ENCODE measurements around the gene PLOD3. TPM values are rescaled to one million over a fixed set of nuclear protein-coding genes. Genes with fewer than 3 reads are reported as not detected.

The PLOD3 gene
- total and polyA plus RNA-seq, 9 of the 15 experiments (the other 6 are each of a cell fraction or from before 2014, with no cell fraction given): 2.8 to 101 (median 30.9) TPM

GRCh38 chr7:101217388-101218235 lies at the start of gene PLOD3, which contains the start of gene ZNHIT1 (continued):
- no peak for TF ChIP-seq ZKSCAN8 (CRISPR knock-in tag; IDR thresholded peaks at IDR 0.05)
- TF ChIP-seq FOXP1 (CRISPR knock-in tag; IDR thresholded peaks at IDR 0.05): no peak
- TF ChIP-seq ZNF253 (CRISPR knock-in tag; conservative IDR thresholded peaks at IDR 0.05): no peak
- no peak for TF ChIP-seq BRD4 (IDR thresholded peaks at IDR 0.05)
- TF ChIP-seq ZNF76 (CRISPR knock-in tag; IDR thresholded peaks at IDR 0.05; ENCODE audit: borderline replicate concordance): no peak
- TF ChIP-seq, protein P1, sequence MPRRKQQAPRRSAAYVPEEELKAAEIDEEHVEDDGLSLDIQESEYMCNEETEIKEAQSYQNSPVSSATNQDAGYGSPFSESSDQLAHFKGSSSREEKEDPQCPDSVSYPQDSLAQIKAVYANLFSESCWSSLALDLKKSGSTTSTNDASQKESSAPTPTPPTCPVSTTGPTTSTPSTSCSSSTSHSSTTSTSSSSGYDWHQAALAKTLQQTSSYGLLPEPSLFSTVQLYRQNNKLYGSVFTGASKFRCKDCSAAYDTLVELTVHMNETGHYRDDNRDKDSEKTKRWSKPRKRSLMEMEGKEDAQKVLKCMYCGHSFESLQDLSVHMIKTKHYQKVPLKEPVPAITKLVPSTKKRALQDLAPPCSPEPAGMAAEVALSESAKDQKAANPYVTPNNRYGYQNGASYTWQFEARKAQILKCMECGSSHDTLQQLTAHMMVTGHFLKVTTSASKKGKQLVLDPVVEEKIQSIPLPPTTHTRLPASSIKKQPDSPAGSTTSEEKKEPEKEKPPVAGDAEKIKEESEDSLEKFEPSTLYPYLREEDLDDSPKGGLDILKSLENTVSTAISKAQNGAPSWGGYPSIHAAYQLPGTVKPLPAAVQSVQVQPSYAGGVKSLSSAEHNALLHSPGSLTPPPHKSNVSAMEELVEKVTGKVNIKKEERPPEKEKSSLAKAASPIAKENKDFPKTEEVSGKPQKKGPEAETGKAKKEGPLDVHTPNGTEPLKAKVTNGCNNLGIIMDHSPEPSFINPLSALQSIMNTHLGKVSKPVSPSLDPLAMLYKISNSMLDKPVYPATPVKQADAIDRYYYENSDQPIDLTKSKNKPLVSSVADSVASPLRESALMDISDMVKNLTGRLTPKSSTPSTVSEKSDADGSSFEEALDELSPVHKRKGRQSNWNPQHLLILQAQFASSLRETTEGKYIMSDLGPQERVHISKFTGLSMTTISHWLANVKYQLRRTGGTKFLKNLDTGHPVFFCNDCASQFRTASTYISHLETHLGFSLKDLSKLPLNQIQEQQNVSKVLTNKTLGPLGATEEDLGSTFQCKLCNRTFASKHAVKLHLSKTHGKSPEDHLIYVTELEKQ (CRISPR knock-in tag; IDR thresholded peaks at IDR 0.05): no peak
- no peak for TF ChIP-seq SRSF3 (IDR thresholded peaks at IDR 0.05; ENCODE audit: insufficient read depth, low read length)
- TF ChIP-seq CBX2 (IDR thresholded peaks at IDR 0.05; ENCODE audit: insufficient read depth, low read length, poor library complexity, severe bottlenecking): no peak
- TF ChIP-seq PYGO2 (tag; IDR thresholded peaks at IDR 0.05): no peak
- no peak for TF ChIP-seq TAF7 (tag; IDR thresholded peaks at IDR 0.05)
- TF ChIP-seq MXI1 (IDR thresholded peaks at IDR 0.05; ENCODE audit: low read depth, low read length): peak; percentile 49
- TF ChIP-seq ZNF197 (CRISPR knock-in tag; IDR thresholded peaks at IDR 0.05; ENCODE audit: low read depth): peak; percentile 61
- no peak for TF ChIP-seq ZNF354B (CRISPR knock-in tag; IDR thresholded peaks at IDR 0.05)
- TF ChIP-seq MTF1 (CRISPR knock-in tag; IDR thresholded peaks at IDR 0.05; ENCODE audit: borderline replicate concordance): no peak
- TF ChIP-seq, protein P2, sequence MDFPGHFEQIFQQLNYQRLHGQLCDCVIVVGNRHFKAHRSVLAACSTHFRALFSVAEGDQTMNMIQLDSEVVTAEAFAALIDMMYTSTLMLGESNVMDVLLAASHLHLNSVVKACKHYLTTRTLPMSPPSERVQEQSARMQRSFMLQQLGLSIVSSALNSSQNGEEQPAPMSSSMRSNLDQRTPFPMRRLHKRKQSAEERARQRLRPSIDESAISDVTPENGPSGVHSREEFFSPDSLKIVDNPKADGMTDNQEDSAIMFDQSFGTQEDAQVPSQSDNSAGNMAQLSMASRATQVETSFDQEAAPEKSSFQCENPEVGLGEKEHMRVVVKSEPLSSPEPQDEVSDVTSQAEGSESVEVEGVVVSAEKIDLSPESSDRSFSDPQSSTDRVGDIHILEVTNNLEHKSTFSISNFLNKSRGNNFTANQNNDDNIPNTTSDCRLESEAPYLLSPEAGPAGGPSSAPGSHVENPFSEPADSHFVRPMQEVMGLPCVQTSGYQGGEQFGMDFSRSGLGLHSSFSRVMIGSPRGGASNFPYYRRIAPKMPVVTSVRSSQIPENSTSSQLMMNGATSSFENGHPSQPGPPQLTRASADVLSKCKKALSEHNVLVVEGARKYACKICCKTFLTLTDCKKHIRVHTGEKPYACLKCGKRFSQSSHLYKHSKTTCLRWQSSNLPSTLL (IDR thresholded peaks at IDR 0.05): no peak
- TF ChIP-seq MAFG (tag; conservative IDR thresholded peaks at IDR 0.05): no peak

Measured in K562 (cell line).